AG10803 (cell line): ENCODE results near the gene PTPRD.
A peak's percentile ranks its signal among the peaks of the same experiment; 100 is the strongest.

Experiments used
- DNase-seq: peaks from one replicate; pipeline ENCODE4 v3.0.0; 2010; ENCODE audit warnings: low read depth
- H3K4me3 ChIP-seq: 2 replicates; pipeline ENCODE4 v1.5.1; 2011; ENCODE audit warnings: mild to moderate bottlenecking, low read length, control low read depth
- TF ChIP-seq, protein P1 (sequence below): conservative IDR thresholded peaks from 2 replicates; pipeline ENCODE4 v1.5.1; 2011; ENCODE audit warnings: mild to moderate bottlenecking, low read length, control low read depth, inconsistent platforms

Gene PTPRD

DNA sequence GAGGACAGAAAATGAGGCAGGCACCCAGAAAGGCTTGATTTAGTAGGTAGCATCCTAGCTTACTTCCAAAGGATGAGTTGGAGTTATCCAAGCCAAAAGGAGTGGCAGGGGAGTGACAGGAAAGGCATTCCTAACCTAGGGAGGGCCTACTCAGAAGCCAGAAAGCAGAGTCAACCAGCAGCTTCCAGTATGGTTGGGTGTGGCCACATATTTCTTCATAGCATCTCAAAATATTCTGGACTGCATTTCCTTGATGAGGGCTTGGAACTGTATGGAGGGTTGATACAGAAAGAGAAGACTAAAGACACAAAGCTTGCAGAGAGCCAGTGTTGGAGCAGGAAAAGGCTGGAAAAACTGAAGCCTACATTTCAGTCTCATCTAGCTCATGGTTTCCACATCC, 2156.5 kb downstream of the PTPRD start:
- H3K4me3 ChIP-seq, result no peak overlapping the region
- peak; percentile 0 for DNase-seq
- TF ChIP-seq, protein P1, sequence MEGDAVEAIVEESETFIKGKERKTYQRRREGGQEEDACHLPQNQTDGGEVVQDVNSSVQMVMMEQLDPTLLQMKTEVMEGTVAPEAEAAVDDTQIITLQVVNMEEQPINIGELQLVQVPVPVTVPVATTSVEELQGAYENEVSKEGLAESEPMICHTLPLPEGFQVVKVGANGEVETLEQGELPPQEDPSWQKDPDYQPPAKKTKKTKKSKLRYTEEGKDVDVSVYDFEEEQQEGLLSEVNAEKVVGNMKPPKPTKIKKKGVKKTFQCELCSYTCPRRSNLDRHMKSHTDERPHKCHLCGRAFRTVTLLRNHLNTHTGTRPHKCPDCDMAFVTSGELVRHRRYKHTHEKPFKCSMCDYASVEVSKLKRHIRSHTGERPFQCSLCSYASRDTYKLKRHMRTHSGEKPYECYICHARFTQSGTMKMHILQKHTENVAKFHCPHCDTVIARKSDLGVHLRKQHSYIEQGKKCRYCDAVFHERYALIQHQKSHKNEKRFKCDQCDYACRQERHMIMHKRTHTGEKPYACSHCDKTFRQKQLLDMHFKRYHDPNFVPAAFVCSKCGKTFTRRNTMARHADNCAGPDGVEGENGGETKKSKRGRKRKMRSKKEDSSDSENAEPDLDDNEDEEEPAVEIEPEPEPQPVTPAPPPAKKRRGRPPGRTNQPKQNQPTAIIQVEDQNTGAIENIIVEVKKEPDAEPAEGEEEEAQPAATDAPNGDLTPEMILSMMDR, result no peak

GRCh38 chr9:8450810-8451545, 2161.8 kb downstream of the PTPRD start:
- no peak for DNase-seq
- no peak overlapping the region for H3K4me3 ChIP-seq
- TF ChIP-seq, protein P1, result no peak

GRCh38 chr9:8448226-8448625, 2164.6 kb downstream of the PTPRD start:
- no peak overlapping the region for H3K4me3 ChIP-seq
- TF ChIP-seq, protein P1, result no peak
- no peak for DNase-seq

- DNase-seq, result no peak
- TF ChIP-seq, protein P1, result no peak
- no peak overlapping the region for H3K4me3 ChIP-seq
These were observed 2165.2 kb downstream of the PTPRD start for GRCh38 chr9:8447601-8448000.

GRCh38 chr9:8437876-8438275, 2174.9 kb downstream of the PTPRD start:
- no peak overlapping the region for H3K4me3 ChIP-seq
- no peak for DNase-seq
- TF ChIP-seq, protein P1, result no peak

- DNase-seq, result no peak
- TF ChIP-seq, protein P1, result no peak
- H3K4me3 ChIP-seq, result no peak overlapping the region
These were observed 2175.5 kb downstream of the PTPRD start for GRCh38 chr9:8437259-8437658.

DNA sequence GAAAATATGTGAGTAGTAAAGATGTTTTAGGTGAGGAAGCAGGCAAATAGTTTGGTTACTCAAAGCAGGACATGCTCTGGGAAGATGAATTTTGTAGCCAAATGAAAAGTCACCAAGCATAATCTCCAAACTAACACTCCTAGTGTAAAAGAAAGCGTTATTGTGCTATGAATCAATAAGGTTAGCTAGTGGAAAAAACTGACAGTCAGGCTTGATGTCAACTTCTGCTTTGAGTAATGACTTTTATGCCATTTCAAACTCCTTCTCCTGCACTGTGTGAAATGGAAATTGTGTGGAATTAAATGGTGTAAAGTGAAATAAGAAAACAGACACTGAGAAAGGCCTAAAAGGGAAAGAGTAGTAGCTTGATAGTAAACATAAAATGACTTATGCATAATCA, 2176.0 kb downstream of the PTPRD start:
- TF ChIP-seq, protein P1, result no peak
- no peak overlapping the region for H3K4me3 ChIP-seq
- no peak for DNase-seq
